ENCODE data around the gene LRRC32. TPM values are rescaled to one million over a fixed set of nuclear protein-coding genes. Genes with fewer than 3 reads are reported as not detected.

Gene LRRC32
- total RNA-seq, 1 donor from 2014 or later = 0.39 TPM

DNA sequence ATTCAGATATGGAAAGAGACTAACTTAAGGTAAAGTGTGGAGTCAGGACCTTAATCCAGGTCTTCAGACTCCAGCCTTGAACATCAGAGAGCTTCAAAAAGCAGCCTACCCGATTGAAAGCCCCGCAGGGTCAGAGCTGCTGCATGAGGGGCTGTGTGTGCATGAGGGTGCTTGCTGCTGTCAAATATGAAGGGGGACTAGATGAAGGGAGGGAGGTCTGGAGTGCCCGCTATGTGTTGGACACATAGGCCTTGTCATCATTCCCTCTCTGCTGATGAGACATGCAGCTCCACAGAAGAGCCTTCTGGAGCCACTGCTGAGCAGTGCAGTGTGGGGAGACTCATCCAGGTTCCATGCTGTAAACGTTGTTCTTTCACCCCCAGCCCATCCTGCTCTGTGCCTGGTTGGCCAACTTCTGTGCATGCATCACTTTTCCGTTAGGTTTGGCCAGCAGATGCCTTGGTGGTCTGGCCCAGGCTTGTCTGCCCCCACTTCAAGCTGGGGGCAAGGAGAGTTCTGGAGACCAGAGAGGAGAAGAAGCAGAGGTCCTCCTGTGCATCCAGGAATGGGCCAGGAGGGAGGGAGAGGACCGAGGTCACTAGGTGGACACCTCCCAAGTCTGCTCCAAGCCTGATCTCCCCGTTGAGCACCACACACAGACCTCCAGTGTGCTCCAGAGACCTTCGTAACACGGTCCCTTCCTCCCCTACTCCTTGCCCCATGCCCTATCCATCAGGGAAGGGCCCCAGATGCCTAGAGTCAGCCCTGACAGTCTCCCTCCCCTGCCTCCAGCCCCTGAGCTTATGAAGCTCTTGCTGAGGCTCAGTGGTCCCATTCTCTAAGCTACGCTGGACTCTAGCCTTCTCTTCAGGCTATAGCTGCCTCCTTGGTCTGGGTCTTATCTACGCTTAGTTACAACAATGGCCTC lies 32.0 kb downstream of the LRRC32 start:
- Mint-ChIP-seq H3K4me3 (ENCODE audit: unreplicated experiment) (no peak overlapping the region), H3K27ac (ENCODE audit: unreplicated experiment) (no peak overlapping the region), H3K27me3 (ENCODE audit: unreplicated experiment) (peaks cover 1% of the 10 kb centered on the region), H3K36me3 (ENCODE audit: unreplicated experiment) (no peaks in the 10 kb centered on the region), H3K9me3 (ENCODE audit: unreplicated experiment) (no peaks in the 10 kb centered on the region), H3K4me1 (ENCODE audit: low read depth, unreplicated experiment) (no peaks in the 10 kb centered on the region)
- TF ChIP-seq CTCF (IDR thresholded peaks at IDR 0.05; ENCODE audit: partially characterized antibody, unreplicated experiment) = no peak
- DNase-seq = no peak

GRCh38 chr11:76637491-76638269 lies 32.9 kb downstream of the LRRC32 start:
- no peak overlapping the region for H3K27ac Mint-ChIP-seq (ENCODE audit: unreplicated experiment)
- TF ChIP-seq CTCF (IDR thresholded peaks at IDR 0.05; ENCODE audit: partially characterized antibody, unreplicated experiment) = no peak
- no peak for DNase-seq
- H3K36me3 Mint-ChIP-seq (ENCODE audit: unreplicated experiment) = no peaks in the 10 kb centered on the region
- no peaks in the 10 kb centered on the region for H3K9me3 Mint-ChIP-seq (ENCODE audit: unreplicated experiment)
- peaks cover 1% of the 10 kb centered on the region for H3K27me3 Mint-ChIP-seq (ENCODE audit: unreplicated experiment)
- no peak overlapping the region for H3K4me3 Mint-ChIP-seq (ENCODE audit: unreplicated experiment)
- H3K4me1 Mint-ChIP-seq (ENCODE audit: low read depth, unreplicated experiment) = no peaks in the 10 kb centered on the region

GRCh38 chr11:76636826-76637460 lies 33.6 kb downstream of the LRRC32 start:
- Mint-ChIP-seq H3K27ac (ENCODE audit: unreplicated experiment) (no peak overlapping the region), H3K9me3 (ENCODE audit: unreplicated experiment) (no peaks in the 10 kb centered on the region), H3K36me3 (ENCODE audit: unreplicated experiment) (no peaks in the 10 kb centered on the region), H3K4me3 (ENCODE audit: unreplicated experiment) (no peak overlapping the region), H3K4me1 (ENCODE audit: low read depth, unreplicated experiment) (no peaks in the 10 kb centered on the region), H3K27me3 (ENCODE audit: unreplicated experiment) (peaks cover 1% of the 10 kb centered on the region)
- DNase-seq = no peak
- no peak for TF ChIP-seq CTCF (IDR thresholded peaks at IDR 0.05; ENCODE audit: partially characterized antibody, unreplicated experiment)

DNA sequence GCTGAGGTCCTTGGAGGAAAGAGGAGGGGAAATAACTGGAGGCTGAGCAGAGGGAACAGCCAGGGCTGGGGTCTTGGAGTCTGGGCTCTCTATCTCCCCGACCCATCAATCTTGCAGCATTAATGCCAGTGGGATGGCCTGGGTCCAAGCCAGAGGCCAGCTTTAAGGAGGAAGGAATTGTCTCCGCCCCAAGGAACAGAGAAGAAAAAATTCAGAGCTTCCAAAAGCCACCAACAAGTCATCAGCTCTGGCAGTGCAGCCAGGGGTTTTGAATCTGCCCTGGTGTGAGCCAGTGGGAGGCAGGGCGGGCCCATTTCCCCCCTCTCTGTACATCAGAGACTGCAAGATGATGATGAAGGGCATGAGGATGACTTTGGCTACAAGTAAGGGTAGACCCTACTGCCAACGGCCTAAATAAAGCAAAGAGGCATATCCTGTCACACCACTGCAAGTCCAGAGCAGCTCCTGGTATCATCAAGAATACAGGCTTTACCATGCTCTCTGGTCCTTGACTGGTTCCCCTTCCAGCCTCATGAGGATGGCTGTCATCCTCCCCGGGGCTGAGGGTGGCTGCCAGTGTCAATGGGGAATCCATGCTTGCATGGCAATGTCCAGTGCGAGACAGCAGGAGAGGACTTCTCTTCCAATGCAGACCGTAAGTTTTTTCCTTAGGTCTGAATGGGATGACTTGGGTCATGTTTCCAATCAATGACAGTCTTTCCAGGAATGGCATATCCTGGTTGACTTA lies 34.4 kb downstream of the LRRC32 start:
- H3K9me3 Mint-ChIP-seq (ENCODE audit: unreplicated experiment) = no peaks in the 10 kb centered on the region
- H3K27me3 Mint-ChIP-seq (ENCODE audit: unreplicated experiment) = peaks cover 1% of the 10 kb centered on the region
- H3K27ac Mint-ChIP-seq (ENCODE audit: unreplicated experiment) = no peak overlapping the region
- TF ChIP-seq CTCF (IDR thresholded peaks at IDR 0.05; ENCODE audit: partially characterized antibody, unreplicated experiment) = no peak
- no peaks in the 10 kb centered on the region for H3K36me3 Mint-ChIP-seq (ENCODE audit: unreplicated experiment)
- H3K4me3 Mint-ChIP-seq (ENCODE audit: unreplicated experiment) = no peak overlapping the region
- no peak for DNase-seq
- H3K4me1 Mint-ChIP-seq (ENCODE audit: low read depth, unreplicated experiment) = no peaks in the 10 kb centered on the region
